ENCODE data around the gene RHOT1. TPM values are rescaled to one million over a fixed set of nuclear protein-coding genes. Genes with fewer than 3 reads are reported as not detected.
"Not testable (repeated sequence)": the region's sequence is repeated elsewhere in the genome, so short reads cannot be mapped to it uniquely, and the experiment has no call there.

RHOT1 gene
- total RNA-seq, 2 experiments from 2014 or later = 22.0 to 25.4 TPM

- POLR2A ChIA-PET, CTCF ChIA-PET: not testable (repeated sequence)
These were observed 121.2 kb downstream of the RHOT1 start for GRCh38 chr17:32263515-32263914.

- ChIA-PET POLR2A (interaction anchor here (0.6 kb wide), 1 partner anchor 54 kb away, joined by 4 read pairs; no protein-coding TSS in a partner anchor), CTCF (no interaction called here)
These were observed 122.0 kb downstream of the RHOT1 start for GRCh38 chr17:32264140-32264799.

DNA sequence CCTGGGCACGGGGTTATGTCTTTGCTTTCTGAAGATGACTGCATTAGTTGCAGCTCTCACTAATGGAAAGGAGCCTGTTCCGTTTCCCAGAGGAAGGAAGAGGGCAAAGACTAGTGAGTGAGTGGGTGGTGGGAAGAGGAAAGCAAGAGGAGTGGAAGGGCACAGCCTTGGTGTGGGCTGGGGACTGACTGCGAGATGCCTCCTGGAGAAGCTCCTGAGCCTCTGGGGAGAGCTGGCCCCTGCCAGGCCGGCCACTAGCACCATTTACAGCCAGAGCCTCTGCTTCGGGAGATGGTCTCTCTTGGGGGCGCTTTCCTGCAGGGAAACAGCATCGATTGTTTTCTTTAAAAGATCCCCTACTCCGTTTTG lies 122.5 kb downstream of the RHOT1 start:
- POLR2A ChIA-PET = interaction anchor here (0.6 kb wide), 1 partner anchor 54 kb away, joined by 4 read pairs; no protein-coding TSS in a partner anchor
- CTCF ChIA-PET = no interaction called here

GRCh38 chr17:32265192-32265923 lies 123.1 kb downstream of the RHOT1 start, which contains the start of gene RHBDL3:
TSS of gene RHBDL3 (plus strand) at chr17:32265832. CDS start at chr17:32266190, 358 bp downstream.
- POLR2A ChIA-PET = no interaction called here
- CTCF ChIA-PET = no interaction called here

GRCh38 chr17:32266051-32266388 lies 123.7 kb downstream of the RHOT1 start:
- POLR2A ChIA-PET = no interaction called here
- CTCF ChIA-PET = interaction anchor here (0.6 kb wide), 1 partner anchor 53 kb away, joined by 3 read pairs; no protein-coding TSS in a partner anchor

DNA sequence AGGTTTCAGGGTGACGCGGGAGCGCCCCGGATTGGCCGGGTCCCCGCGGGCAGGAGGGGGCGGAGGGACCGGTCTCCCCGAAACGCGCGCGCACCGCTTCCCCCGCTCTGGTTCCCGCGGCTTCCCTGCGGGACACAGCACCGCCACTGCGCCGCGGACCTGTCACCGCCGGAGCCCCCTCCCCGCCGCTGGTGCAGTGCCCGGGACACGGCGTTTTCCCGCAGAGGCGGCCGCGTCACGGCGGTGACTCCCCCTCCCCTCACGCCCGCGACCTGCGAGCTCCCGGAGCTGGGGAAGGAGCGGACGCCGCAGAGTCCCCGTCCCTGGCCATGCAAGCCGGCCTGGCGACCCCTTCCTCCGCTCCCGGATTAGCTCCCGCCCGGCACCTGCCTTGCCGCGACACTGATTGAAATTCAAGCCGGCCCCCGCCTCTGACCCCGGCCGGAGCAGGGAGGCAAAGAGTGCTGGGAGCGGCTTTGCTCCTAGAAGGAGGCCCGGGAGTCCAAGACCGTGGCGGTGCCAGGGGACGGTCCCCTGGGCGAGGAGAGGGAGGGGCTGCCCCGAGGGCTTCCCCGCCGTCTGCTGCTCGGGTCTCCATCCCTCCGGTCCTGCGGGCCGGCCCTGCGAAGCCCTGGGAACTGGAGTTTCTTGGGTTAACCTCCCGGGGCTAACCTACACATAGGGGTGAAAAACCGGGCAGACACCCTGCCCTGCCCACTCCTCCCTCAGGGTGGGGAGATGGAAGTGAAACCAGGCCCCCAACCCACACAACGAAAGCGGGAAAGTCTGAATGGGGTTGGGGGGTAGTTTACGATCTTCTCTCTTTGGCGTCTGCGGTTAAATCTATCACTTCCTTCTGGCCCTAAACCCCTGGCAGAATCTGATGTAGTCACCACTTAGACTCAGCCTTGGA lies 124.3 kb downstream of the RHOT1 start:
- ChIA-PET POLR2A (no interaction called here), CTCF (interaction anchor here (0.6 kb wide), 2 partner anchors 52 to 173 kb away, joined by 3 read pairs; no protein-coding TSS in a partner anchor)

DNA sequence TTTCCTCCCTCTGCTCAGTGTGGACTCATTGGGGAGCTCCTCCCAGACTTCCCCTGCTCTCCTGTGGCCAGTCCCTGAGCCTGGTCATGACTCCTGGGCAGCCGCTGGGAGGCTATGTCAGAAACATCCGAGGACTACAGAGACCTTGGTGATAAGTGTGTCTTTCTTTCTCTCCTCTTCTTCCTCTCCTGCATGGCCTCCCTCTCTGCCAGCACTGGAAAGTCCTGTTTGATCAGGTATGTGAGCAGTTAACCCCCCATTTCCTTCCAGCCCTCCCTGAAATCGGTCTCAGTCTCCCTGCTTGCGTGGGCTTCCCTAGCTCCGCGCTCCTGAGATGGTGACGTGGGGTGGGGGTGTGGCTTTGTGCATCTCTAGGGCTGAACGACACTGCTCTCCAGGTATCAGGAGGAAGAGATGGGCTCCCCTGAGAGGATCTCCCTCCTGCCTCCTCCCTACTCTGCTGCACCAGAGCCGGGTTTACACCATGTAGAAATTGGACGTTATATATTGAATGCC lies 125.4 kb downstream of the RHOT1 start:
- POLR2A ChIA-PET = no interaction called here

GRCh38 chr17:32268734-32269288 lies 126.5 kb downstream of the RHOT1 start:
- CTCF ChIA-PET = no interaction called here
- POLR2A ChIA-PET = no interaction called here

More for the DNA sequence above, 125.4 kb downstream of the RHOT1 start:
- CTCF ChIA-PET = no interaction called here

GRCh38 chr17:32269377-32269776 lies 127.1 kb downstream of the RHOT1 start:
- POLR2A ChIA-PET = no interaction called here
- CTCF ChIA-PET = no interaction called here

DNA sequence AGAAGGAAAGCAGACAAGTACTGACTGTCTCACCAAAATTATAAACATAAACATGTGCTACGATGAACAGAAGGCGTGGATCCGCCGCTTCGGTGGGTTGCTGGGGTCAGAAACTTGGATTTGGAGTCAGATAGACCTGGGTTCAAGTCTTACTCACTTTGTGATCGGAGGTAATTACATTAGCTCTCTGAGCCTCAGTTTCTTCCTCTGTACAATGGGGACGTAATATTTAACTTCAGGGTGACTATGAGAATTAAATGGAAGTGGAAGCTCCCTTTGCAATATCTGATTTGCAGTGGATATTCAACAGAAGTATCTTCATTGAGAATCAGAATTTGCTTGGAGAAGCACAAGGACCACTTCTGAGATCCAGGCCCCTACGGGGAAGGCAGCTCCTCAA lies 129.5 kb downstream of the RHOT1 start:
- ChIA-PET CTCF (interaction anchor here (1.2 kb wide), 1 partner anchor 19 kb away, joined by 5 read pairs; no protein-coding TSS in a partner anchor), POLR2A (no interaction called here)

DNA sequence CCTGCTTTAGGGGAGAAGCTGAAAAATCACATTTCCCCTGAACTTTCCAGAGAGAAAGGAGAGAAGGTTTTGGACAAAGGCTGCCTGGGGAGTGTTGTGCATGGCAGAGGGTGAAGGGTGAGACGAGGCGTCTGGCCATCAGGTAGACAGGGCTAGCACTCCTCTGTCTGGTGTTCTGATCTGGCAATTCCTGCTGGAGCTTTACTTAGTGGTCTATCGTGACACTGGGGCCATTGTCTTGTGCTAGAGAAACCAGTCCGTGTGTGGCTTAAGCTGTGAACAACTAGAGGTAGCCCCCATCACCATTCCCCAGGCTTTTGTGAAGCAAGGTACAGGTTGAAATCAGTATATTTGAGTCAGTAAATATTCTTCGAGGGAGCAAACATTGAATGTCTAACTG lies 131.8 kb downstream of the RHOT1 start:
- ChIA-PET POLR2A (no interaction called here), CTCF (no interaction called here)

GRCh38 chr17:32274643-32275042 lies 132.3 kb downstream of the RHOT1 start:
- POLR2A ChIA-PET = no interaction called here
- CTCF ChIA-PET = no interaction called here

Other genes starting within 250 kb of the RHOT1 start
- 100 to 1,000 TPM; 134 to 138 TPM for gene UTP6, start 240.8 kb upstream of the RHOT1 start, total RNA-seq
- 10 to 100 TPM; 67.8 to 70.4 TPM for gene SUZ12, start 205.5 kb upstream of the RHOT1 start, total RNA-seq
- gene LRRC37B, start 135.1 kb upstream of the RHOT1 start, total RNA-seq = 10 to 100 TPM in 1 of 2 experiments, 1 to 10 TPM in 1; 9.4 to 12.3 TPM
- under 1 TPM; 0.13 to 0.38 TPM for gene RHBDL3, start 123.3 kb downstream of the RHOT1 start, total RNA-seq
- 10 to 100 TPM; 32.7 to 35.3 TPM for gene C17orf75, start 199.7 kb downstream of the RHOT1 start, total RNA-seq
- gene ZNF207, start 207.7 kb downstream of the RHOT1 start, total RNA-seq = 100 to 1,000 TPM; 201 to 209 TPM

Data from activated CD8-positive, alpha-beta memory T cell treated with anti-CD3 and anti-CD28 coated beads for 36 hours (primary cell).